Activated naive CD4-positive, alpha-beta T cell treated with anti-CD3 and anti-CD28 coated beads, Interleukin-2, amount 50 U/mL, for 72 hours (primary cell): ENCODE data around the gene ERO1B. TPM values are rescaled to one million over a fixed set of nuclear protein-coding genes. Genes with fewer than 3 reads are reported as not detected.
"Not testable (repeated sequence)": the region's sequence is repeated elsewhere in the genome, so short reads cannot be mapped to it uniquely, and the experiment has no call there.

Source experiments
- ATAC-seq, 2 donors: fragments of 150-1000 bp; cut with Tn5 transposase; 2 replicates each; pipeline ENCODE4 v1.10.0; 2021; ENCODE audit warnings: mild to moderate bottlenecking in 2 of 2, moderate library complexity in 2 of 2
- DNase-seq, 2 donors: peaks; one replicate each; pipeline ENCODE4 v3.0.0; 2021 to 2022; ENCODE audit warnings: low spot score in 2 of 2
- H3K27ac Mint-ChIP-seq, 2 donors: one replicate each; pipeline ENCODE4 v1.8.0; 2022; ENCODE audit warnings: mild to moderate bottlenecking in 2 of 2, mixed read lengths in 2 of 2
- H3K36me3 Mint-ChIP-seq, 2 donors: one replicate each; pipeline ENCODE4 v1.8.0; 2022; ENCODE audit warnings: mixed read lengths in 2 of 2
- H3K9me3 Mint-ChIP-seq, 2 donors: one replicate each; pipeline ENCODE4 v1.8.0; 2022; ENCODE audit warnings: mixed read lengths in 2 of 2
- total RNA-seq, 2 donors: library from RNA; stranded (reverse); gene quantifications; one replicate each; pipeline ENCODE4 v1.2.3, GENCODE V29; 2022

The ERO1B gene, protein sequence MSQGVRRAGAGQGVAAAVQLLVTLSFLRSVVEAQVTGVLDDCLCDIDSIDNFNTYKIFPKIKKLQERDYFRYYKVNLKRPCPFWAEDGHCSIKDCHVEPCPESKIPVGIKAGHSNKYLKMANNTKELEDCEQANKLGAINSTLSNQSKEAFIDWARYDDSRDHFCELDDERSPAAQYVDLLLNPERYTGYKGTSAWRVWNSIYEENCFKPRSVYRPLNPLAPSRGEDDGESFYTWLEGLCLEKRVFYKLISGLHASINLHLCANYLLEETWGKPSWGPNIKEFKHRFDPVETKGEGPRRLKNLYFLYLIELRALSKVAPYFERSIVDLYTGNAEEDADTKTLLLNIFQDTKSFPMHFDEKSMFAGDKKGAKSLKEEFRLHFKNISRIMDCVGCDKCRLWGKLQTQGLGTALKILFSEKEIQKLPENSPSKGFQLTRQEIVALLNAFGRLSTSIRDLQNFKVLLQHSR
- 1 to 10 TPM; 2.8 to 5.0 TPM for total RNA-seq

DNA sequence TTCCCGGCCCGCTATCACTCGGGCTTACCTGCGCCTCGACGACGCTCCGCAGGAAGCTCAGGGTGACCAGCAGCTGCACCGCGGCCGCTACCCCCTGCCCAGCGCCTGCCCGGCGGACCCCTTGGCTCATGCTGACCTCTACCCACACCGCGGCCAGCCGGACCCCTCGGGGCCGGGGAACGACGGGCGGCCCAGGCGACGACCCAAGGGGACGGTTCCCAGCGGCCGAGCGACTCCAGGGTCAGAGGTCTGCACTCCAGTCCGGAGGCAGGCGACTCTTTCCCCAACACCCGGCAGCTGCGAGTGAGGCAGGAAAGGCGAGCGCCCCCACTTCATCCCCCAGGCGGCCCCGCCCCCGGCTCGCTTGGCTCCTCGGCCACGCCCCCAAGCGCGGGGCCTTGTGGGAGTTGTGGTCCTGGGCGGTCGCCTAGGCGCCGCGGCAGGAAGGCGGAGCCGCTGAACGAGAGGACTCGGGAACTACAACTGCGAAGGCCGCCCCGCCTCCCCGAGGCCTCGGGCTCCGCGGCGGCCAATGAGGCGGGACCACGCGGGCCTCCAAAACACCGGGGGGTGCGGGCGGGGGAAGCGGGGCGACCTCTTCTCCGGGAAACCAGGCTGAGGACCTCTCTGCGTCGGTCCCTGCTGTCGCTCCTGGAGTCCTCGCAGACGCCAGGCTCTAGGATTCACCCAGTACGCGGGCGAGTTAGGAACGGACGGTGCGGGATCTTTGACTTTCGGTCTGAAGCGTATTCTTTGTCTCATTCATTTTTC lies at the start of gene ERO1B:
ERO1B (minus strand) TSS at position 305 of the 771 bp plus-strand sequence; CDS start at position 130, 175 bp downstream.
- DNase-seq: peak; percentile 96 to 98
- H3K27ac Mint-ChIP-seq: peak within 1 kb of the TSS; percentile 56 to 90
- peaks cover 0 to 18% of the 10 kb centered on the region in 2 donors for H3K36me3 Mint-ChIP-seq
- peaks cover 0 to 6% of the 10 kb centered on the region in 2 donors for H3K9me3 Mint-ChIP-seq
- ATAC-seq: peak; percentile 83 to 93

DNA sequence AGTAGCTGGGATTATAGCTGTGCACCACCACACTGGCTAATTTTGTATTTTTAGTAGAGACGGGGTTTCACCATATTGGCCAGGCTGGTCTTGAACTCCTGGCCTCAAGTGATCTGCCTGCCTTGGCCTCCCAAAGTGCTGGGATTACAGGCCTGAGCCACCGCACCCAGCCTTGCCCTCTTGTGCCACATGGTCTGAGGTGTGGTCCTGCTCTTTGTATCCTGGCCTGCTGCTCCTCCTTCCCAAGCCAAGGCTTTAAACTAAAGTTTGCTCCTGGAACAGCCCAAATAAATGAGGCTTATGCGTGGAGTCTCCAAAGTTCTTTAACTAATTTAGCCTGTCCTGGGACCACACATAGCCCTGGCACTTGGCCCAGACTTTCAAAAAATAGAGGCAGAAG lies 49.7 kb upstream of the ERO1B start:
- DNase-seq, H3K27ac Mint-ChIP-seq, H3K9me3 Mint-ChIP-seq, H3K36me3 Mint-ChIP-seq, ATAC-seq: not testable (repeated sequence)

DNA sequence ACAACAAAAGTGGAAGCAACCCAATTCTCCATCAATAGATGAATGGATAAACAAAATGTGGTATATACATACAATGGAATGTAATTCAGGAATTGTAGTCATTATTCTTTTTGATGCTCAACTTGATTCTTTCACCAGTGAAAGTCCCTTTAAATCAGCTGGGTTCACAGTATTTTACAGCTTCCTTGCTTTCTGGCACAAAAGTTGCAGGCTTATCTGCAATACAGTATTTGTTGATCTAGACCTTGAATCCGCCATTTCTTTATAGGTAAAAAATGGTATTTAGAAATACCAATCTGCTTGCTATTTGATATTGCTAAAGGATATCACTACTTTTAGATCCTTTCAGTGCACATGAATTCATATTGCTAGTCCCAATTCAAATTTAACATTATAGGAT lies 44.7 kb upstream of the ERO1B start:
- ATAC-seq (no peak), DNase-seq (no peak)
- H3K27ac Mint-ChIP-seq: no peak overlapping the region
- peaks cover 8 to 11% of the 10 kb centered on the region in 2 donors for H3K36me3 Mint-ChIP-seq
- peaks cover 18 to 23% of the 10 kb centered on the region in 2 donors for H3K9me3 Mint-ChIP-seq

DNA sequence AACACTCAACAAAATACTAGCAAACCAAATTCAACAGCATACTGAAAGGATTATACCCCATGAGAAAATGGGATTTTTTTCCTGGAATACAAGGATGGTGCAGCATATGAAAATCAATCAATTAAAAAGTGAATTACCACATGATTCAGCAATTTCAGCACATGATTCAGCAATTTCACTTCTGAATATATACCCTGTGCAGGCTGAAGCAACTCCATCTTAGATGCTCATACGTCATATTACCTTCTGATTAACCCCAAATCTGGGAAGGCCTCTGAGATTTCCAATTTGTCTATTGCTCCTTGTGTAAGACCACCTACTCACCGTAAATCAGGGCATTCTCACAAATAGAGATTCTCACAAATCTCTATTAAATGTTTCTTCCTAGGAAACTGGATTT lies 43.8 kb upstream of the ERO1B start:
- ATAC-seq: no peak
- Mint-ChIP-seq H3K36me3 (peaks cover 8 to 19% of the 10 kb centered on the region in 2 donors), H3K27ac (no peak overlapping the region), H3K9me3 (peaks cover 23 to 24% of the 10 kb centered on the region in 2 donors)
- no peak for DNase-seq

DNA sequence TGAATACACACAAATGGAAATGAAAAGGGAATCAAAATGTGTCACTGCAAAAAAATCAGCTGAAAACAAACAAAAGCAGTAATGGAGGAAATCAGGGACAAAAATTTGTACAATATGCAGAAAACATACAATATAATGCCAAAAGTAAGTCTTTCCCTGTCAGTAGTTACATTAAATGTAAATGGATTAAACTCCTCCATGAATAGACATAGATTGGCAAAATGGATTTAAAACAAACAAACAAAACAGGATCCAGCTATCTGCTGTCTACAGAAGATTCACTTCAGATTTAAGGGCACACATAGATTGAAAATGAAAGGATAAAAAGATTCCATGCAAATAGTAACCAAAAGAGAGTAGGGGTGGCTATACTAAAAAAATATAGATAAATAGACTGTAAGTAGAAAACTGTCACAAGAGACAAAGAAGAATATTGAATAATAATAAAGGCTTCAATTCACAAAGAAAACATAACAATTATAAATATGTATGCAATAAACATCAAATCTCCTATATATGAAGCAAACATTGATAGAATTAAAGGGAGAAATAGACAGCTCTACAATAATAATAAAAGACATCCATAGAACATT lies 42.2 kb upstream of the ERO1B start:
- Mint-ChIP-seq H3K36me3 (peaks cover 8 to 19% of the 10 kb centered on the region in 2 donors), H3K9me3 (peaks cover 23 to 24% of the 10 kb centered on the region in 2 donors), H3K27ac (no peak overlapping the region)
- no peak for ATAC-seq
- DNase-seq: no peak

DNA sequence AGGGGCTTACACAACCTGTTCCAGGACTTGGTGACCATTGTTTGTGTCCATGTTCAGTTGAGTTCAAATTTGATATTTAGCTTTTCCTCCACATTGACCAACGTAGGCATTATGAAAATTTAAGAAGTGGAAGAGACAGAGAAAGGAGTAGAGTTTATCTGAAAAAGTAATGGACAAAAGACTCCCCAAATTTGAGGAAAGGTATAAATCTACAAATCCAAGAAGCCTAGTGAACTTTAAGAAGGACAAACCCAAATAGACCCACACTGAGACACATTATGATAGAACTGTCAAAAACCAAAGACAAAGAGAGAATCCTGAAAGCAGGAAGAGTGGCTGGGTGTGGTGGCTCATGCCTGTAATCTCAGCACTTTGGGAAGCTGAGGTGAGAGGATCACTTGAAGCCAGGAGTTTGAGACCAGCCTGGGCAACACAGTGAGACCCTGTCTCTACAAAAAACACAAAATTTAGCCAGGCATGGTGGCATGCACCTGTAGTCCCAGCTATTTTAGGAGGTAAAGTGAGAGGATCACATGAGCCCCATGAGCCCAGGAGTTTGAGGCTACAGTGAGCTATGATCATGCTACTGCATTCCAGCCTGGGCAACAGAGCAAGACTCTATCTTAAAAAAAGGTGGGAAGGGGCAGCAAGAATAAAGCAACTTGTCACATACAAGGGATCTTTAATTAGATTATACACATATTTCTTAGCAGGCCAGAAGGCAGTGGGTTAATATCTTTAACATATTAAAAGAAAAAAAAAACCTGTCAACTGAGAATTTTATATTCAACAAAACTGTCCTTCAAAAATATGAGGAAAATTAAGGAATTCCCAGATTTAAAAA lies 41.0 kb upstream of the ERO1B start:
- Mint-ChIP-seq H3K9me3 (peaks cover 23 to 24% of the 10 kb centered on the region in 2 donors), H3K27ac (no peak overlapping the region), H3K36me3 (peaks cover 8 to 19% of the 10 kb centered on the region in 2 donors)
- no peak for ATAC-seq
- no peak for DNase-seq

DNA sequence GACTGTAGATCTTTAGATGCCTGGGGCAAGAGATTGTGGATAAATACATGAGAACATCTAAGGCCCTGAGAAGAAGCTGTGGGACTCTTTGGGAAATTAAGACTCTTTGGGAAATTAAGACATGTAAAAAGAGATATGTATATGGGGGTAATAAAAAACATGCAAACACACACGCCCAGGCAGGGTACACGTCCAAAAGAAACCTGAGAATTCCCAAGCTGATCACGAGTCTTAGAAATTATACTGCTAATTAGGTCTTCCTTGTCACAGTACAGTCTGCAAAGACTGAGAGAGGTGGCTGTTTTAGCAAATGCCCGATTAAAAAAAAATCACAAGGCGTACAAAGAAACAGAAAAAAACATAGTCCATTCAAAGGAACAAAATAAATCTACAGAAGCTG lies 39.3 kb upstream of the ERO1B start:
- Mint-ChIP-seq H3K9me3 (peaks cover 23 to 24% of the 10 kb centered on the region in 2 donors), H3K36me3 (peaks cover 8 to 19% of the 10 kb centered on the region in 2 donors), H3K27ac (no peak overlapping the region)
- ATAC-seq: no peak
- no peak for DNase-seq

DNA sequence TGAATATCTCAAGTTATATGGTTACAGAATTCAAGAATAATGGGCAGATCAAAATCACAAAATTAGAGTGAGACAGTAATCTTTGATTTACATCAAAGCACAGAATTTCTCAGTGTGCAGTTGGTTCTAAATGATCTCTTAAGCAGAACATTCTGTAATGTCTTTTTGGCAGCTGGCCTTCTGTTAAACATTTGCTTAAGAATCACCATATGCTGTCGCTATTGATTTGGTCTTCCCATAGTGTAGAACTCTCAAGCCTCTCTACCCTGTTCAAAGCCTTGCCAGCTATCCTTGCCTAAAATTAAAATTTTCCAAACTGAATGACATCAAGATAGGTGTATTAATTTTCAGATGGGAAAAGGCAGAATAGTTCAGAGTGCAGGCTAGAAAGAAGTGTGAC lies 38.9 kb upstream of the ERO1B start:
- ATAC-seq: no peak
- no peak for DNase-seq
- Mint-ChIP-seq H3K27ac (no peak overlapping the region), H3K36me3 (peaks cover 8 to 19% of the 10 kb centered on the region in 2 donors), H3K9me3 (peaks cover 23 to 24% of the 10 kb centered on the region in 2 donors)

DNA sequence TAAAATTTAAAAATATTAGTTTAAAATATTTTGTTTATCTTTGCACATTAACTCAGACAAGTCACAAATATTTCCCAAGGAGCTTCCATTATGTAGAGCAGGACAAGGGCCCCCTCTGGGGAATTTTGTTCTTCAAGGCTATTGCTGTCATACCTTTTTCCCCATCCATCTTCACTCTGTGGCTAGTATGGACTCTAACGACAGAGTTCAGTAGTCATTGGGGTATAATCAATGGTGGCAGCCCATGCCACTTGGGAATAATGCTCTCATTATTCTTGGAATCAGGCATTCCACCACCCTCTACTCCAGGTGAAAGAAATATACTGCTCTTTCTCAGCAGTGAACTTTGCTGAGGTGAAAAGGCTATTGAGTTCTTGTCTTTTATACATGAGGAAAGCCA lies 38.5 kb upstream of the ERO1B start:
- Mint-ChIP-seq H3K27ac (no peak overlapping the region), H3K36me3 (peaks cover 8 to 19% of the 10 kb centered on the region in 2 donors), H3K9me3 (peaks cover 23 to 24% of the 10 kb centered on the region in 2 donors)
- DNase-seq (no peak), ATAC-seq (no peak)

DNA sequence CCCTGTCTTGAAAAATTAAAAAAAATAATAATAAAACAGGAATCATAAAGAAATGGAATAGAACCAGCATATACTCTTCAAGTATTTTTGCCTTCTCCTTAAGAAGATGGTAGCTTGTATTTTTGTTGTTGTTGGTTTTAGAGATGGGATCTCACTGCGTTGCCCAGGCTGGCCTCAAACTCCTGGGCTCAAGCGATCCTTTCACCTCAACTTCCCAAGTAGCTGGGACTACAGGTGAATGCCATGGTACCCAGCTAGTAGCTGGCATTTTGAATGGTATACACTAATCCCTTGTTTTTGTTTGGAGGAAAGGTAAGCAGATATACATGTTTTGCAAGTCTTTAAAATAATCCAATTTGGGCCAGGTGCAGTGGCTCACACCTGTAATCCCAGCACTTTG lies 34.7 kb upstream of the ERO1B start:
- DNase-seq (no peak), ATAC-seq (no peak)
- H3K27ac Mint-ChIP-seq: no peak overlapping the region
- peaks cover 0 to 6% of the 10 kb centered on the region in 2 donors for H3K9me3 Mint-ChIP-seq
- H3K36me3 Mint-ChIP-seq: peaks cover 0 to 7% of the 10 kb centered on the region in 2 donors

DNA sequence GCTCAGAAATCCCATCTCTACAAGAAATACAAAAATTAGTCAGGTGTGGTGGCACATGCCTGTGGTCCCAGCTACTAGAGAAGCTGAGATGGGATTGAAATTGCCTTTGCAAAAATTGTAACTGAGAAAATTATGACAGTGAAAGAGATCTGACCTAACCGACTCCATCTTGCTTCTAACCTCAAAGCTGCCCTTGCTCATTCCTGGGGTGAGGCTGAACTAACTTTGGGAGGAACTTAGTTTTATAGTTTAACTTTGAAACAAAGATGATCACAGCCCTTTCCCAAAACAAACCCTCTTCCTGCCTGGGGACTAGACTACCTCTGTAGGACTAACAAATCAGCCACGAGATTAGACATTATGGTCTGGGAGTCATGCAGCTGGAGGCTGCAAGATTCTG lies 33.8 kb upstream of the ERO1B start:
- no peak overlapping the region for H3K27ac Mint-ChIP-seq
- DNase-seq (no peak), ATAC-seq (no peak)
- no peaks in the 10 kb centered on the region for H3K9me3 Mint-ChIP-seq
- no peaks in the 10 kb centered on the region for H3K36me3 Mint-ChIP-seq

DNA sequence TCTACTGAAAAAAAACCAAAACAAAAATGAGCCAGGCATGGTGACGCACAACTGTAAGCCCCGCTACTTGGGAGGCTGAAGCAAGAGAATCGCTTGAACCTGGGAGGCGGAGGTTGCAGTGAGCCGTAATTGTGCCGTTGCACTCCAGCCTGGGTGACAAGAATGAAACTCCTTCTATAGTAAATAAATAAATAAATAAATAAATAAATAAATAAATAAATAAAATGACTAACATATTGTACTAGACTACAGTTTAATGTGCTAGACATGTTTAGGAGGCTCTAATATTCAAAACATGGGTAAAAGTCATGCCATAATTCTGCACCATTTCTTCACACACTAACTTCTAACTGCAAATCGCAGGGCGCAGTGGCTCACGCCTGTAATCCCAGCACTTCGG lies 33.3 kb upstream of the ERO1B start:
- Mint-ChIP-seq H3K9me3 (no peaks in the 10 kb centered on the region), H3K27ac (no peak overlapping the region), H3K36me3 (no peaks in the 10 kb centered on the region)
- DNase-seq (no peak), ATAC-seq (no peak)

DNA sequence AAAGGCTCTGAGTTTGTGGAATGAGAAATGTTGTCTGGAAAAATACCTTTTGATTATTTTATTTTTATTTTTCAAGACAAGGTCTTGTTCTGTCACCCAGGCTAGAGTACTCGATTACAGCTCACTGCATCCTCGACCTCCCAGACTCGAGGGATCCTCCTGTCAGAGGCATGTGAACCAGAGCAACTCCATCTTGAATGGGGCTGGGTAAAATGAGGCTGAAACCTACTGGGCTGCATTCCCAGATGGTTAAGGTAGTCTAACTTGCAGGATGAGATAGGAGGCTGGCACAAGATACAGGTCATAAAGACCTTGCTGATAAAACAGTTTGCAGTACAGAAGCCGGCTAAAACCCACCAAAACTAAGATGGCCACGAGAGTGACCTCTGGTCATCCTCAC lies 32.3 kb upstream of the ERO1B start:
- DNase-seq, H3K27ac Mint-ChIP-seq, H3K36me3 Mint-ChIP-seq, ATAC-seq, H3K9me3 Mint-ChIP-seq: not testable (repeated sequence)

DNA sequence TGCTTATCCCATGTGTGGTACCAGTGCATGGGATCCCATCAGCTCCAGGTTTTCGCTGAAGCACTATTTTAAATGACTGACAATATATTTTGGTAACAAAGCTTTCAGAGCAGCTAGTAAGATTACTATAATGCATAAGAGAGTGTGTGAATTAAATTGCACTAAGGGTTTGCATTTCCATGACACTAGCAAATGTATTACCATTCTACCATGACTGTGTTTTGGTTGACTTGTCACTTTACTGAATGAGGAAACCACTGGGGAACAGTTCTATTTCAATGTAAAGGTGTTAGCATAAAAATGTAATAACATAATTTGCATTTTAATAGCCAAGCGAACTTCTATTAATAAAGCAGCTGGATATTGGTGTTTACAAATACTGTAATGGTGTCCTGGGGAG lies 31.7 kb upstream of the ERO1B start:
- no peaks in the 10 kb centered on the region for H3K9me3 Mint-ChIP-seq
- H3K36me3 Mint-ChIP-seq: no peaks in the 10 kb centered on the region
- ATAC-seq: no peak
- DNase-seq: no peak
- no peak overlapping the region for H3K27ac Mint-ChIP-seq

DNA sequence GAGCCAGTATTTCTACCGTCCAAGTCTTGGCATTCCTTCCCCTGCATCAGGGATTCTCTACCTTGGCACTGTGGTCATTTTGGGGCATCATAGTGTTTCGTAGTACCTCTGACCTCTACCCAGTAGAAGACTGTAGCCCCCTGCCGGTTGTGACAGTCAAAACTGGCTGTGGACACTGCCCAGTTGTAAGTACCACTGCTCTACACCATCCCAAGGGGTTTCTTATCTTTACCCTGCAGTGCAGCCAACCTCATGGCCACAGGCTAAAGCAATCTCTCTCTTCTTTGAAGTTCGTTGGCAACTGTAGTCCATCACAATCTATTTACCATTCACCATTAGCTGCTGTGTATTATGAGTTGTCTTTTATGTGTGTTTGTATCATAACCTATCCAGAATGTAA lies 29.3 kb upstream of the ERO1B start:
- Mint-ChIP-seq H3K9me3 (no peaks in the 10 kb centered on the region), H3K36me3 (no peaks in the 10 kb centered on the region), H3K27ac (no peak overlapping the region)
- no peak for DNase-seq
- ATAC-seq: no peak

DNA sequence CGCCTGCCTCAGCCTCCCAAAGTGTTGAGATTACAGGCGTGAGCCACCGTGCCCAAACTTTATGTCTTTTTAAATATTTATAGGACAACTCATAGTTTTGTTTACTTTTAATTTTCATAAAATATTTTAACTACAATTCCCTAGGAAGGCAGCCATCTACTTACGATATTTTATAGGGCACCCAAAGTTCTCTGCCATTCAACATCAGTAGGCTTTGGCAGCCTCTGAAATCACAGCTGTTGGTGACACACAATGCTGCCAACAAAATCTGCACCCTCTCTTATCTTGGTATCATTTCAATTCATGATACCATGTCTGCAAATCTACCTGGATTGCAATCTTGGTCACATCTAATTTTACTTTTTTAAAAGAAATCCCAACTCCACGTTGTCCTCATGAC lies 27.1 kb upstream of the ERO1B start:
- Mint-ChIP-seq H3K9me3 (no peaks in the 10 kb centered on the region), H3K36me3 (no peaks in the 10 kb centered on the region), H3K27ac (no peak overlapping the region)
- no peak for ATAC-seq
- DNase-seq: no peak
